GM18907 (cell line): ENCODE measurements around the gene ELP5.

ENCODE experiments used
- ATAC-seq: cut with Tn5 transposase; IDR thresholded peaks from one replicate; pipeline ENCODE4 v1.9.1; 2021; ENCODE audit warnings: mild to moderate bottlenecking, moderate library complexity; ENCODE audit not compliant: unreplicated experiment

The ELP5 gene

GRCh38 chr17:7282752-7283321, 30.8 kb downstream of the ELP5 start:
- ATAC-seq = no peak

GRCh38 chr17:7283471-7284216, 31.6 kb downstream of the ELP5 start:
- ATAC-seq = no peak

GRCh38 chr17:7284911-7285310, 32.9 kb downstream of the ELP5 start:
- no peak for ATAC-seq

- ATAC-seq = no peak
Measured at GRCh38 chr17:7285679-7286078, 33.7 kb downstream of the ELP5 start.

GRCh38 chr17:7289256-7290032, 37.4 kb downstream of the ELP5 start:
- ATAC-seq = no peak

GRCh38 chr17:7290166-7290565, 38.2 kb downstream of the ELP5 start:
- ATAC-seq = no peak

- ATAC-seq = no peak
Measured at GRCh38 chr17:7290685-7291084, 38.7 kb downstream of the ELP5 start.

- ATAC-seq = no peak
Measured at GRCh38 chr17:7292194-7292593, 40.2 kb downstream of the ELP5 start.

- no peak for ATAC-seq
Measured at GRCh38 chr17:7292729-7293128, 40.7 kb downstream of the ELP5 start.

GRCh38 chr17:7293159-7293558, 41.1 kb downstream of the ELP5 start:
- no peak for ATAC-seq

GRCh38 chr17:7293816-7294613, 42.0 kb downstream of the ELP5 start:
- no peak for ATAC-seq

- no peak for ATAC-seq
Measured at GRCh38 chr17:7294614-7295153, 42.7 kb downstream of the ELP5 start, which contains the start of gene YBX2. TSS of gene YBX2 (minus strand) at chr17:7294639. CDS start at chr17:7294500, 139 bp downstream.

GRCh38 chr17:7295230-7296180, 43.5 kb downstream of the ELP5 start:
- no peak for ATAC-seq

- peak; percentile 47 for ATAC-seq
Measured at GRCh38 chr17:7296189-7296861, 44.3 kb downstream of the ELP5 start.

- ATAC-seq = no peak
Measured at GRCh38 chr17:7304179-7304578, 52.2 kb downstream of the ELP5 start.

GRCh38 chr17:7306911-7307685, 55.1 kb downstream of the ELP5 start, which contains the start of gene EIF5A:
TSS of gene EIF5A (plus strand) at chr17:7307628. CDS start at chr17:7309636, 2,008 bp downstream.
- ATAC-seq = peak; percentile 77

GRCh38 chr17:7307686-7308624, 55.9 kb downstream of the ELP5 start:
- ATAC-seq = no peak
